CD4-positive, CD25-positive, alpha-beta regulatory T cell (primary cell): ENCODE results near the gene SORCS3. TPM values are rescaled to one million over a fixed set of nuclear protein-coding genes. Genes with fewer than 3 reads are reported as not detected.

Source experiments
- ATAC-seq, 2 donors: fragments of 150-1000 bp; cut with Tn5 transposase; one replicate each; pipeline ENCODE4 v1.10.0; 2021; ENCODE audit warnings: low read depth in 2 of 2, moderate number of reproducible peaks in 2 of 2, moderate library complexity in 1 of 2
- DNase-seq, 3 donors: peaks; one replicate each; pipeline versions ENCODE4 v3.0.0 to v3.0.0-alpha.2; 2012 to 2022; ENCODE audit warnings: mixed read lengths in 1 of 3
- H3K27ac ChIP-seq: one replicate; pipeline ENCODE4 v1.7.0; 2013; ENCODE audit warnings: mild to moderate bottlenecking, low read length; ENCODE audit not compliant: insufficient read depth, poor library complexity, severe bottlenecking
- H3K27me3 ChIP-seq: one replicate; pipeline ENCODE4 v1.7.0; 2013; ENCODE audit warnings: low read length; ENCODE audit not compliant: control insufficient read depth, insufficient read depth
- H3K36me3 ChIP-seq: one replicate; pipeline ENCODE4 v1.7.0; 2013; ENCODE audit warnings: mild to moderate bottlenecking, low read length, moderate library complexity; ENCODE audit not compliant: control insufficient read depth, insufficient read depth
- H3K4me1 ChIP-seq: 2 replicates; pipeline ENCODE4 v1.7.0; 2013; ENCODE audit warnings: mild to moderate bottlenecking, low read length; ENCODE audit not compliant: insufficient read depth, control insufficient read depth, poor library complexity, severe bottlenecking
- H3K4me3 ChIP-seq: one replicate; pipeline ENCODE4 v1.7.0; 2013; ENCODE audit warnings: low read depth, mild to moderate bottlenecking, low read length, moderate library complexity
- H3K9me3 ChIP-seq, 2 experiments: 1 replicate in 1 of 2; 2 replicates in 1 of 2; pipeline ENCODE4 v1.7.0; 2013; ENCODE audit warnings: low read length in 2 of 2, mild to moderate bottlenecking in 1 of 2, moderate library complexity in 1 of 2; ENCODE audit not compliant: control insufficient read depth in 2 of 2
- H3K27ac Mint-ChIP-seq, 3 donors: one replicate each; pipeline ENCODE4 v1.8.0; 2020 to 2022; ENCODE audit warnings: mild to moderate bottlenecking in 3 of 3, mixed read lengths in 3 of 3, moderate library complexity in 2 of 3
- H3K27me3 Mint-ChIP-seq: one replicate; pipeline ENCODE4 v1.8.0; 2022; ENCODE audit warnings: mild to moderate bottlenecking, mixed read lengths
- H3K36me3 Mint-ChIP-seq: one replicate; pipeline ENCODE4 v1.8.0; 2020; ENCODE audit warnings: mixed read lengths
- H3K4me1 Mint-ChIP-seq, 4 donors: one replicate each; pipeline ENCODE4 v1.8.0; 2020 to 2022; ENCODE audit warnings: mixed read lengths in 4 of 4, mild to moderate bottlenecking in 1 of 4
- H3K4me3 Mint-ChIP-seq, 4 donors: one replicate each; pipeline ENCODE4 v1.8.0; 2020 to 2022; ENCODE audit warnings: mild to moderate bottlenecking in 4 of 4, mixed read lengths in 4 of 4, moderate library complexity in 3 of 4
- H3K9me3 Mint-ChIP-seq, 7 donors: one replicate each; pipeline ENCODE4 v1.8.0; 2020 to 2022; ENCODE audit warnings: mixed read lengths in 7 of 7, mild to moderate bottlenecking in 3 of 7, moderate library complexity in 2 of 7
- polyA plus RNA-seq, 4 donors: library from polyadenylated mRNA; unstranded; fragments of 300-500 nt; fragmentation: Illumina TruSeq; gene quantifications; one replicate each; pipeline ENCODE4 v1.2.3, GENCODE V29; 2021
- total RNA-seq: library from RNA; stranded (reverse); gene quantifications from one replicate; pipeline ENCODE4 v1.2.3, GENCODE V29; 2022

The SORCS3 gene
- total and polyA plus RNA-seq, 5 donors from 2014 or later = 0.35 TPM; not detected in 4

GRCh38 chr10:104966563-104967297 lies 325.6 kb downstream of the SORCS3 start:
- Histone ChIP-seq H3K4me3 (no peak overlapping the region), H3K27ac (no peak overlapping the region), H3K9me3 (no peaks in the 10 kb centered on the region), H3K27me3 (no peaks in the 10 kb centered on the region), H3K36me3 (no peaks in the 10 kb centered on the region), H3K4me1 (no peaks in the 10 kb centered on the region)
- ATAC-seq (no peak), DNase-seq (no peak)
- Mint-ChIP-seq H3K27ac (no peak overlapping the region), H3K36me3 (no peaks in the 10 kb centered on the region), H3K27me3 (no peaks in the 10 kb centered on the region), H3K4me3 (no peak overlapping the region), H3K9me3 (peaks cover 0 to 13% (median 3%) of the 10 kb centered on the region in 7 donors), H3K4me1 (no peaks in the 10 kb centered on the region)

- Histone ChIP-seq H3K36me3 (no peaks in the 10 kb centered on the region), H3K27ac (no peak overlapping the region), H3K9me3 (no peaks in the 10 kb centered on the region), H3K4me3 (no peak overlapping the region), H3K27me3 (no peaks in the 10 kb centered on the region), H3K4me1 (no peaks in the 10 kb centered on the region)
- DNase-seq (no peak), ATAC-seq (no peak)
- Mint-ChIP-seq H3K4me3 (no peak overlapping the region), H3K27me3 (no peaks in the 10 kb centered on the region), H3K27ac (no peak overlapping the region), H3K36me3 (no peaks in the 10 kb centered on the region), H3K9me3 (peaks cover 0 to 4% (median 1%) of the 10 kb centered on the region in 7 donors), H3K4me1 (no peaks in the 10 kb centered on the region)
Measured at GRCh38 chr10:104980368-104980767, 339.3 kb downstream of the SORCS3 start.

GRCh38 chr10:104981995-104982394 lies 340.9 kb downstream of the SORCS3 start:
- H3K4me3 ChIP-seq = no peak overlapping the region
- H3K36me3 ChIP-seq = no peaks in the 10 kb centered on the region
- peaks cover 0 to 4% (median 0%) of the 10 kb centered on the region in 7 donors for H3K9me3 Mint-ChIP-seq
- no peaks in the 10 kb centered on the region for H3K4me1 Mint-ChIP-seq
- DNase-seq = no peak
- H3K27ac ChIP-seq = no peak overlapping the region
- H3K36me3 Mint-ChIP-seq = no peaks in the 10 kb centered on the region
- no peaks in the 10 kb centered on the region for H3K27me3 Mint-ChIP-seq
- H3K27ac Mint-ChIP-seq = no peak overlapping the region
- no peaks in the 10 kb centered on the region for H3K9me3 ChIP-seq
- no peaks in the 10 kb centered on the region for H3K27me3 ChIP-seq
- no peak for ATAC-seq
- H3K4me1 ChIP-seq = no peaks in the 10 kb centered on the region
- H3K4me3 Mint-ChIP-seq = no peak overlapping the region

GRCh38 chr10:104988686-104989085 lies 347.6 kb downstream of the SORCS3 start:
- Histone ChIP-seq H3K4me3 (no peak overlapping the region), H3K4me1 (no peaks in the 10 kb centered on the region), H3K27me3 (no peaks in the 10 kb centered on the region), H3K9me3 (no peaks in the 10 kb centered on the region), H3K36me3 (no peaks in the 10 kb centered on the region), H3K27ac (no peak overlapping the region)
- Mint-ChIP-seq H3K27me3 (no peaks in the 10 kb centered on the region), H3K27ac (no peak overlapping the region), H3K9me3 (peaks cover 0 to 5% (median 0%) of the 10 kb centered on the region in 7 donors), H3K4me1 (no peaks in the 10 kb centered on the region), H3K4me3 (no peak overlapping the region), H3K36me3 (no peaks in the 10 kb centered on the region)
- no peak for DNase-seq
- ATAC-seq = no peak

- ATAC-seq = no peak
- no peak for DNase-seq
Measured at GRCh38 chr10:104989880-104990279, 348.8 kb downstream of the SORCS3 start.

GRCh38 chr10:104993085-104993484 lies 352.0 kb downstream of the SORCS3 start:
- DNase-seq = no peak
- H3K4me3 ChIP-seq = no peak overlapping the region

More at GRCh38 chr10:104989880-104990279, 348.8 kb downstream of the SORCS3 start:
- no peaks in the 10 kb centered on the region for H3K27me3 ChIP-seq
- peaks cover 0 to 4% (median 0%) of the 10 kb centered on the region in 7 donors for H3K9me3 Mint-ChIP-seq
- no peaks in the 10 kb centered on the region for H3K9me3 ChIP-seq
- H3K27ac ChIP-seq = no peak overlapping the region
- no peaks in the 10 kb centered on the region for H3K36me3 Mint-ChIP-seq
- no peaks in the 10 kb centered on the region for H3K4me1 ChIP-seq
- H3K36me3 ChIP-seq = no peaks in the 10 kb centered on the region
- no peak overlapping the region for H3K4me3 ChIP-seq
- H3K27me3 Mint-ChIP-seq = no peaks in the 10 kb centered on the region
- H3K27ac Mint-ChIP-seq = no peak overlapping the region
- H3K4me1 Mint-ChIP-seq = no peaks in the 10 kb centered on the region
- H3K4me3 Mint-ChIP-seq = no peak overlapping the region

GRCh38 chr10:105001269-105001668 lies 360.2 kb downstream of the SORCS3 start:
- peaks cover 0 to 2% (median 0%) of the 10 kb centered on the region in 7 donors for H3K9me3 Mint-ChIP-seq
- DNase-seq = no peak
- Histone ChIP-seq H3K27ac (no peak overlapping the region), H3K4me1 (no peaks in the 10 kb centered on the region), H3K9me3 (no peaks in the 10 kb centered on the region), H3K36me3 (no peaks in the 10 kb centered on the region), H3K4me3 (no peak overlapping the region), H3K27me3 (no peaks in the 10 kb centered on the region)
- no peaks in the 10 kb centered on the region for H3K27me3 Mint-ChIP-seq
- H3K27ac Mint-ChIP-seq = no peak overlapping the region
- no peak overlapping the region for H3K4me3 Mint-ChIP-seq
- H3K4me1 Mint-ChIP-seq = no peaks in the 10 kb centered on the region
- ATAC-seq = no peak
- H3K36me3 Mint-ChIP-seq = no peaks in the 10 kb centered on the region

More at GRCh38 chr10:104993085-104993484, 352.0 kb downstream of the SORCS3 start:
- Histone ChIP-seq H3K9me3 (no peaks in the 10 kb centered on the region), H3K36me3 (no peaks in the 10 kb centered on the region), H3K27me3 (no peaks in the 10 kb centered on the region), H3K4me1 (no peaks in the 10 kb centered on the region), H3K27ac (no peak overlapping the region)
- H3K36me3 Mint-ChIP-seq = no peaks in the 10 kb centered on the region
- no peaks in the 10 kb centered on the region for H3K27me3 Mint-ChIP-seq
- H3K4me1 Mint-ChIP-seq = no peaks in the 10 kb centered on the region
- H3K4me3 Mint-ChIP-seq = no peak overlapping the region
- ATAC-seq = no peak
- H3K9me3 Mint-ChIP-seq = peaks cover 0 to 3% (median 0%) of the 10 kb centered on the region in 7 donors
- no peak overlapping the region for H3K27ac Mint-ChIP-seq
